Measurements from ENCODE around the gene SRBD1. TPM values are rescaled to one million over a fixed set of nuclear protein-coding genes. Genes with fewer than 3 reads are reported as not detected.

Gene SRBD1
- total RNA-seq, 1 experiment from 2014 or later, result 14.4 TPM

DNA sequence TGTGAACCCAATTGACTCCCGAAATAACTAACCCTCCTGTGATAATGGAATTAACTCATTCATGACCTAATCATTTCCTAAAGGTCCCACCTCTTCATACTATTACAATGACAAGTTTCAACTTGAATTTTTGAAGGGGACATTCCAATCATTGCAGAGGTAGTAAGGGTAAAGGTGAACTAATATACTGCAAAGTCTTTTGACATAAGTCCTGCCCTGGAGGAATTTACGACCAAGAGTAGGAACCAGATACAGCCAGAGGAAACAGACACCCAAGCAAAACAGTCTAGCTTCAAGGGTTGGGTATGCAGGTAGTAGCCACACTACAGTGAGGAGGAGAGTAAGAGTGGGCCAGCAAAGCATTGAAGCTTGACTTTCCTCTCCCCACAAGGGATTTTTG is 1.2 kb upstream of the SRBD1 start:
- DNase-seq, result no peak
- no peaks in the 10 kb centered on the region for H3K9me3 Mint-ChIP-seq (ENCODE audit: low read depth, unreplicated experiment)
- no peak overlapping the region for H3K27ac Mint-ChIP-seq (ENCODE audit: unreplicated experiment)
- no TSS peak for BruUV-seq (replicated peaks)
- no peaks in the 10 kb centered on the region for H3K27me3 Mint-ChIP-seq (ENCODE audit: unreplicated experiment)
- peaks cover 26% of the 10 kb centered on the region for H3K4me1 Mint-ChIP-seq (ENCODE audit: low read depth, unreplicated experiment)
- H3K4me3 Mint-ChIP-seq (ENCODE audit: low read depth, unreplicated experiment), result no peak overlapping the region
- CTCF ChIA-PET, result no interaction called here
- intact Hi-C loops (cut with micrococcal nuclease; ENCODE audit: unreplicated experiment), result no loop called here
- TF ChIP-seq CTCF (IDR thresholded peaks at IDR 0.05; ENCODE audit: unreplicated experiment), result no peak
- H3K36me3 Mint-ChIP-seq (ENCODE audit: insufficient read depth, unreplicated experiment), result peaks cover 18% of the 10 kb centered on the region

GRCh38 chr2:45610281-45611019 is 617 bp downstream of the SRBD1 start:
- H3K4me3 Mint-ChIP-seq (ENCODE audit: low read depth, unreplicated experiment), result peak overlapping the region; percentile 80
- TF ChIP-seq CTCF (IDR thresholded peaks at IDR 0.05; ENCODE audit: unreplicated experiment), result no peak
- CTCF ChIA-PET, result interaction anchor here (0.7 to 1.1 kb wide), 5 partner anchors 25 to 631 kb away, joined by 3 to 6 read pairs (median 4); no protein-coding TSS in a partner anchor
- peak overlapping the region; percentile 71 for H3K27ac Mint-ChIP-seq (ENCODE audit: unreplicated experiment)
- no peaks in the 10 kb centered on the region for H3K27me3 Mint-ChIP-seq (ENCODE audit: unreplicated experiment)
- TSS peak; percentile 71 for BruUV-seq (replicated peaks)
- H3K36me3 Mint-ChIP-seq (ENCODE audit: insufficient read depth, unreplicated experiment), result peaks cover 18% of the 10 kb centered on the region
- intact Hi-C loops (cut with micrococcal nuclease; ENCODE audit: unreplicated experiment), result no loop called here
- no peaks in the 10 kb centered on the region for H3K9me3 Mint-ChIP-seq (ENCODE audit: low read depth, unreplicated experiment)
- peaks cover 26% of the 10 kb centered on the region for H3K4me1 Mint-ChIP-seq (ENCODE audit: low read depth, unreplicated experiment)
- peak; percentile 56 for DNase-seq

GRCh38 chr2:45607701-45608100 is 3.4 kb downstream of the SRBD1 start:
- Mint-ChIP-seq H3K4me3 (ENCODE audit: low read depth, unreplicated experiment) (no peak overlapping the region), H3K27ac (ENCODE audit: unreplicated experiment) (no peak overlapping the region), H3K9me3 (ENCODE audit: low read depth, unreplicated experiment) (no peaks in the 10 kb centered on the region), H3K4me1 (ENCODE audit: low read depth, unreplicated experiment) (peaks cover 26% of the 10 kb centered on the region), H3K36me3 (ENCODE audit: insufficient read depth, unreplicated experiment) (peaks cover 18% of the 10 kb centered on the region), H3K27me3 (ENCODE audit: unreplicated experiment) (no peaks in the 10 kb centered on the region)
- intact Hi-C loops (cut with micrococcal nuclease; ENCODE audit: unreplicated experiment), result no loop called here
- TF ChIP-seq CTCF (IDR thresholded peaks at IDR 0.05; ENCODE audit: unreplicated experiment), result peak; percentile 32
- DNase-seq, result peak; percentile 10
- no TSS peak for BruUV-seq (replicated peaks)
- CTCF ChIA-PET, result no interaction called here

DNA sequence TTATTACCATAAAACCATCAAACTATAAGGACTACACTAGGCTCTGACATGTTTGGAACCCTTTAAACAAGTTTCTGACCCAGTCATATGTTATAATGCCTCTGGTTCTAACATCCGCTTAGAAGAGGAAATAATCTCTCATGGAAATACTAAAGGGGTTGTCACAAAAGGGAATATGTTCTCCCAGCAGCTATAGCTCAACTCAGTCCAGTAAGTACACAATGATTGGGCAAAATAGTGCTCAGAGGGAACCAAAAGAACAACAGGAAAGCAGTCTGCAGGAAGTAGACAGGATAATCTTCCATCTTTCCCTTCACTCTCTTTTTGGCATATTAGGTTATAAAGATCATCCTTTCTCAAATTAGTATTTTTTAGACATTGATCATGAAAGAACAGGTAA is 4.3 kb downstream of the SRBD1 start:
- H3K4me1 Mint-ChIP-seq (ENCODE audit: low read depth, unreplicated experiment), result peaks cover 17% of the 10 kb centered on the region

More for the DNA sequence above, 4.3 kb downstream of the SRBD1 start:
- BruUV-seq (replicated peaks), result no TSS peak
- intact Hi-C loops (cut with micrococcal nuclease; ENCODE audit: unreplicated experiment), result no loop called here
- Mint-ChIP-seq H3K4me3 (ENCODE audit: low read depth, unreplicated experiment) (no peak overlapping the region), H3K27me3 (ENCODE audit: unreplicated experiment) (no peaks in the 10 kb centered on the region), H3K27ac (ENCODE audit: unreplicated experiment) (no peak overlapping the region), H3K36me3 (ENCODE audit: insufficient read depth, unreplicated experiment) (peaks cover 18% of the 10 kb centered on the region), H3K9me3 (ENCODE audit: low read depth, unreplicated experiment) (no peaks in the 10 kb centered on the region)
- DNase-seq, result no peak
- no peak for TF ChIP-seq CTCF (IDR thresholded peaks at IDR 0.05; ENCODE audit: unreplicated experiment)
- CTCF ChIA-PET, result interaction anchor here (0.5 kb wide), 1 partner anchor 16 kb away, joined by 4 read pairs; no protein-coding TSS in a partner anchor
